Astrocyte (in vitro differentiated cells and primary cell): ENCODE measurements around the gene RANBP3. TPM values are rescaled to one million over a fixed set of nuclear protein-coding genes. Genes with fewer than 3 reads are reported as not detected.

Experiments used
- DNase-seq: peaks from one replicate; pipeline ENCODE4 v3.0.0-alpha.2; 2010; ENCODE audit warnings: low read depth
- FAIRE-seq: peaks from 2 replicates; lab custom pipeline; 2011; peaks lifted over from hg19 to GRCh38; lab: Jason Lieb, UNC
- H2AFZ ChIP-seq: 2 replicates; pipeline ENCODE4 v1.6.0; 2012; ENCODE audit warnings: low read depth, low read length, inconsistent platforms
- H3K27ac ChIP-seq: 2 replicates; pipeline ENCODE4 v1.5.1; 2011; ENCODE audit warnings: low read depth, low read length, inconsistent platforms
- H3K27me3 ChIP-seq: 2 replicates; pipeline ENCODE4 v1.6.0; 2011; ENCODE audit warnings: low read length, inconsistent platforms; ENCODE audit not compliant: insufficient read depth
- H3K36me3 ChIP-seq: 2 replicates; pipeline ENCODE4 v1.5.1; 2011; ENCODE audit warnings: low read length, inconsistent platforms; ENCODE audit not compliant: insufficient read depth
- H3K4me1 ChIP-seq: 2 replicates; pipeline ENCODE4 v1.5.1; 2011; ENCODE audit warnings: low read length, inconsistent platforms; ENCODE audit not compliant: insufficient read depth
- H3K4me2 ChIP-seq: 2 replicates; pipeline ENCODE4 v1.6.0; 2012; ENCODE audit warnings: low read length, inconsistent platforms
- H3K4me3 ChIP-seq: 2 replicates; pipeline ENCODE4 v1.5.1; 2011; ENCODE audit warnings: low read depth, mild to moderate bottlenecking, low read length, inconsistent platforms; ENCODE audit not compliant: insufficient read depth
- H3K79me2 ChIP-seq: 2 replicates; pipeline ENCODE4 v1.6.0; 2012; ENCODE audit warnings: mild to moderate bottlenecking, low read length, inconsistent platforms; ENCODE audit not compliant: insufficient read depth
- H3K9ac ChIP-seq: 2 replicates; pipeline ENCODE4 v1.6.0; 2012; ENCODE audit warnings: mild to moderate bottlenecking, low read length, inconsistent platforms
- H3K9me3 ChIP-seq: 2 replicates; pipeline ENCODE4 v1.5.1; 2012; ENCODE audit warnings: low read depth, mild to moderate bottlenecking, low read length, inconsistent platforms; ENCODE audit not compliant: insufficient read depth
- H4K20me1 ChIP-seq: 2 replicates; pipeline ENCODE4 v1.6.0; 2012; ENCODE audit warnings: low read length, inconsistent platforms; ENCODE audit not compliant: insufficient read depth
- H3K27ac Mint-ChIP-seq: one replicate; pipeline ENCODE4 v1.8.0; 2021; ENCODE audit warnings: mild to moderate bottlenecking, mixed read lengths; ENCODE audit not compliant: unreplicated experiment
- H3K27me3 Mint-ChIP-seq: one replicate; pipeline ENCODE4 v1.8.0; 2021; ENCODE audit warnings: low read depth, mixed read lengths; ENCODE audit not compliant: unreplicated experiment
- H3K36me3 Mint-ChIP-seq: one replicate; pipeline ENCODE4 v1.8.0; 2021; ENCODE audit warnings: low read depth, mixed read lengths; ENCODE audit not compliant: unreplicated experiment
- H3K4me1 Mint-ChIP-seq: one replicate; pipeline ENCODE4 v1.8.0; 2021; ENCODE audit warnings: low read depth, mixed read lengths; ENCODE audit not compliant: unreplicated experiment
- H3K4me3 Mint-ChIP-seq: one replicate; pipeline ENCODE4 v1.8.0; 2021; ENCODE audit warnings: mild to moderate bottlenecking, moderate library complexity, mixed read lengths; ENCODE audit not compliant: unreplicated experiment
- H3K9me3 Mint-ChIP-seq: one replicate; pipeline ENCODE4 v1.8.0; 2021; ENCODE audit warnings: mild to moderate bottlenecking, mixed read lengths; ENCODE audit not compliant: unreplicated experiment
- EZH2 ChIP-seq: IDR thresholded peaks from 2 replicates; pipeline ENCODE4 v1.6.1; 2012; ENCODE audit warnings: mild to moderate bottlenecking, low read length, inconsistent platforms; ENCODE audit not compliant: insufficient read depth
- total RNA-seq: library from RNA; stranded (reverse); gene quantifications from 2 replicates; pipeline ENCODE4 v1.2.1, GENCODE V29; 2021
- TF ChIP-seq, protein P1 (sequence below): IDR thresholded peaks from 2 replicates; pipeline ENCODE4 v1.5.1; 2011; ENCODE audit warnings: low read depth, mild to moderate bottlenecking, inconsistent platforms, low read length, moderate library complexity; ENCODE audit not compliant: insufficient read depth

The RANBP3 gene
- total RNA-seq, 1 donor from 2014 or later, result 70.5 TPM

DNA sequence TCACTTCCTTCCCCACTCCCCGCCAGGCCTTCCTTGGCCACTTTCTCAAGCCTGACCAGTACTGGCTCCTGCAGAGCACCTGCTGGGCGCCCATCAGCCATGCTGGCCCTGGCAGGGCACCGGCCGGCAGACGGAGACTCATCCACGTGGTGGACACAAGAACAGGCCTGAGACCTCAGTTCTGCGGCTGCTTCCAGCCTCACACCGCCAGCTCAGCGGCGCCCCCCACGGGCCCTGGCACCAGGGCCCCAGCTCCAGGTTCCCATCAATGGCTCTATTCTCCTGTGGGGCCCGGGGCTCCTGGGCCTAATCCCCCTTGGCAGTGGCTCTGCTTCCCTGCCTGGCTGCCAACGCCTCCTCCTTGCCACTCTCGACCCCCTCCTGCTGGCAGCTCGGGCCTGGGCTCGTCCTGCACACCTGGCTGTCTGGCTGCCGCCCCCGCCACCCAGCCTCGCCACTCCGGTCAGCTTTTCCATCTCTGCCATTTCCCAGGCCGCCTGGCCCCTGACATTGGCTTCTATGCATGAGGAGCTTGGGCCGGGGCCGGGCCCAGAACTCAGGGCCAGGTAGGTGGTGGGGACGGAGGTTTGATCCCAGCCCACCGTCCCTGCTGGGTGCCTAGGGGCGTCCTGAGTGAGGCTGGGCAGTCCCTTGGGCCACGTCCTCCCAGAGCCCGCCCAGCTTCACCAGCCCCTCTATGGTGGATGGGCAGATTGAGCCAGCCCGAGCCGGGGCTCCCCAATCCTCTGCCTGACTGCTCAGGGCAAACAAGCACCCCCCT lies 80.6 kb downstream of the RANBP3 start:
- peaks cover 48% of the 10 kb centered on the region for H3K79me2 ChIP-seq
- H3K4me3 ChIP-seq, result no peak overlapping the region
- peaks cover 69% of the 10 kb centered on the region for H4K20me1 ChIP-seq
- no peak for DNase-seq
- no peak for FAIRE-seq
- H3K4me1 Mint-ChIP-seq, result peaks cover 3% of the 10 kb centered on the region
- no peaks in the 10 kb centered on the region for H3K9me3 ChIP-seq
- H2AFZ ChIP-seq, result no peak overlapping the region
- no peak overlapping the region for H3K4me3 Mint-ChIP-seq
- no peak overlapping the region for H3K27ac Mint-ChIP-seq
- no peak overlapping the region for H3K4me2 ChIP-seq
- no peak overlapping the region for H3K9ac ChIP-seq
- no peaks in the 10 kb centered on the region for H3K9me3 Mint-ChIP-seq
- no peaks in the 10 kb centered on the region for H3K27me3 Mint-ChIP-seq
- no peak for TF ChIP-seq EZH2
- TF ChIP-seq, protein P1, sequence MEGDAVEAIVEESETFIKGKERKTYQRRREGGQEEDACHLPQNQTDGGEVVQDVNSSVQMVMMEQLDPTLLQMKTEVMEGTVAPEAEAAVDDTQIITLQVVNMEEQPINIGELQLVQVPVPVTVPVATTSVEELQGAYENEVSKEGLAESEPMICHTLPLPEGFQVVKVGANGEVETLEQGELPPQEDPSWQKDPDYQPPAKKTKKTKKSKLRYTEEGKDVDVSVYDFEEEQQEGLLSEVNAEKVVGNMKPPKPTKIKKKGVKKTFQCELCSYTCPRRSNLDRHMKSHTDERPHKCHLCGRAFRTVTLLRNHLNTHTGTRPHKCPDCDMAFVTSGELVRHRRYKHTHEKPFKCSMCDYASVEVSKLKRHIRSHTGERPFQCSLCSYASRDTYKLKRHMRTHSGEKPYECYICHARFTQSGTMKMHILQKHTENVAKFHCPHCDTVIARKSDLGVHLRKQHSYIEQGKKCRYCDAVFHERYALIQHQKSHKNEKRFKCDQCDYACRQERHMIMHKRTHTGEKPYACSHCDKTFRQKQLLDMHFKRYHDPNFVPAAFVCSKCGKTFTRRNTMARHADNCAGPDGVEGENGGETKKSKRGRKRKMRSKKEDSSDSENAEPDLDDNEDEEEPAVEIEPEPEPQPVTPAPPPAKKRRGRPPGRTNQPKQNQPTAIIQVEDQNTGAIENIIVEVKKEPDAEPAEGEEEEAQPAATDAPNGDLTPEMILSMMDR, result no peak
- H3K27me3 ChIP-seq, result no peaks in the 10 kb centered on the region
- peaks cover 5% of the 10 kb centered on the region for H3K36me3 ChIP-seq
- H3K4me1 ChIP-seq, result peaks cover 5% of the 10 kb centered on the region
- H3K36me3 Mint-ChIP-seq, result peaks cover 7% of the 10 kb centered on the region
- H3K27ac ChIP-seq, result no peak overlapping the region

DNA sequence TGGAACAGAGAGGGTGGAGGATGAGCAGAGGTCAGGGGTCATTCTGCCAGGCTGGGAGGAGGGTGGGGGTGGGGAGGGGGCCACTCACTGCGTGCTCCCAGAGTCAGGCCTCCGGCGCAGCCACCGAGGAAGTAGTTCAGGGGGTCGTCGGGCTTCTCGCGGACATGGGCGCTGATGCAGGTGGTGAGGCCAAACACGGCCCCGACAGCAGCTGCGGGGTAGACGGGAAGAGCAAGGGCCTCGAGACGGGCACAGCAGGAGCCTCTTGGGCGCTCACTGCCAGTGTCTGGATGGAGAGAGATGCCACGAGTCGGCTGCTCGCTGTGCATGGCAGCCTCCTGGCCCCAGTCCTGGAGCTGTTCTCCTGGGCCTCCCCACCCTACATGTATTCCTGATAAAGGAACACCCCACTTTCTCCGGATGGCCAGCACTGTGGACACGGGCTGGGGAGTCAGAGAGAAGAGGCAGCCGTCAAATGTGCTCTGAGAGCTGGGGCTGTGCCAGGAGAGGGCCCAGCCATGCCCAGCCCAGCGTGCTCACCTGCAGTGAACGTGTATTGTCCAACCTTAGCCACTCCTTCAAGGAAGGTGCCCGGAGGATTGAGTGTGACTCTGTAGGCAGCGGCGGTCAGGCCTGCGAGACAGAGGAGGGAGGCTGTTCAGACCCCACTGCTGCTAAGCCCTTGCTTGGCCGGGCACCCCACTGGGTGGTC lies 81.4 kb downstream of the RANBP3 start:
- no peak overlapping the region for H3K27ac Mint-ChIP-seq
- peaks cover 5% of the 10 kb centered on the region for H3K36me3 ChIP-seq
- no peak overlapping the region for H2AFZ ChIP-seq
- H3K4me1 Mint-ChIP-seq, result no peaks in the 10 kb centered on the region
- no peaks in the 10 kb centered on the region for H3K9me3 ChIP-seq
- no peak overlapping the region for H3K4me3 Mint-ChIP-seq
- H3K9me3 Mint-ChIP-seq, result no peaks in the 10 kb centered on the region
- H3K4me2 ChIP-seq, result no peak overlapping the region
- no peak overlapping the region for H3K9ac ChIP-seq
- peaks cover 8% of the 10 kb centered on the region for H3K4me1 ChIP-seq
- peaks cover 41% of the 10 kb centered on the region for H3K79me2 ChIP-seq
- TF ChIP-seq, protein P1, result no peak
- no peak for TF ChIP-seq EZH2
- peaks cover 7% of the 10 kb centered on the region for H3K36me3 Mint-ChIP-seq
- no peak for DNase-seq
- H3K27me3 Mint-ChIP-seq, result no peaks in the 10 kb centered on the region
- no peak overlapping the region for H3K27ac ChIP-seq
- FAIRE-seq, result no peak
- peaks cover 66% of the 10 kb centered on the region for H4K20me1 ChIP-seq
- H3K4me3 ChIP-seq, result no peak overlapping the region
- H3K27me3 ChIP-seq, result no peaks in the 10 kb centered on the region

DNA sequence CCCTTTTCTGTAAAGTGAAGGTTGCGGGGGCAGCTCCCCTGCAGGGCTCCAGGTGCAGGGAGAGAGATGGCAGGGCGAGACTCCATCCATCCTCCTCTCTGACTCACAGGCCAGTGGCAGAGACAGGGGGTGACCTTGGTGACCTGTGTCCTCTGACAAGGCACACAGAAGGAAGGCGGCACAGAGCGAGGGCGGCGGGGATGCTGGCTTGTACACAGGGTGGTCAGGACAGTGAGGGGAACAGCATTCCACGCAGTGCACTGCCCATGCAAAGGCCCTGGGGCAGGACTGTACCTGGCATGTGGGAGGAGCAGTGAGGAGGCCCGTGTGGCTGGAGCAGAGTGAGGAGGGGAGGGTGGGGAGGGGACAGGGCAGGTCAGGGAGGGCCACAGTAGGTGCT lies 82.0 kb downstream of the RANBP3 start:
- DNase-seq, result no peak
- Mint-ChIP-seq H3K27me3 (no peaks in the 10 kb centered on the region), H3K9me3 (no peaks in the 10 kb centered on the region), H3K27ac (no peak overlapping the region), H3K36me3 (peaks cover 4% of the 10 kb centered on the region), H3K4me3 (no peak overlapping the region), H3K4me1 (no peaks in the 10 kb centered on the region)
- H3K4me2 ChIP-seq, result no peak overlapping the region
- peaks cover 6% of the 10 kb centered on the region for H3K4me1 ChIP-seq
- peaks cover 1% of the 10 kb centered on the region for H3K36me3 ChIP-seq
- H4K20me1 ChIP-seq, result peaks cover 60% of the 10 kb centered on the region
- no peaks in the 10 kb centered on the region for H3K27me3 ChIP-seq
- H3K9me3 ChIP-seq, result no peaks in the 10 kb centered on the region
- H3K4me3 ChIP-seq, result no peak overlapping the region
- H3K9ac ChIP-seq, result no peak overlapping the region
- FAIRE-seq, result no peak
- TF ChIP-seq, protein P1, result no peak
- no peak for TF ChIP-seq EZH2
- no peak overlapping the region for H2AFZ ChIP-seq
- H3K27ac ChIP-seq, result no peak overlapping the region
- peaks cover 35% of the 10 kb centered on the region for H3K79me2 ChIP-seq
